Activated naive CD8-positive, alpha-beta T cell treated with anti-CD3 and anti-CD28 coated beads, Interleukin-2, amount 50 U/mL, for 16 hours (primary cell): ENCODE data around the gene SOX1.

ENCODE experiments used
- DNase-seq: peaks from one replicate; pipeline ENCODE4 v3.0.0-alpha.2; 2020; ENCODE audit warnings: low read depth, low spot score

SOX1 gene

DNA sequence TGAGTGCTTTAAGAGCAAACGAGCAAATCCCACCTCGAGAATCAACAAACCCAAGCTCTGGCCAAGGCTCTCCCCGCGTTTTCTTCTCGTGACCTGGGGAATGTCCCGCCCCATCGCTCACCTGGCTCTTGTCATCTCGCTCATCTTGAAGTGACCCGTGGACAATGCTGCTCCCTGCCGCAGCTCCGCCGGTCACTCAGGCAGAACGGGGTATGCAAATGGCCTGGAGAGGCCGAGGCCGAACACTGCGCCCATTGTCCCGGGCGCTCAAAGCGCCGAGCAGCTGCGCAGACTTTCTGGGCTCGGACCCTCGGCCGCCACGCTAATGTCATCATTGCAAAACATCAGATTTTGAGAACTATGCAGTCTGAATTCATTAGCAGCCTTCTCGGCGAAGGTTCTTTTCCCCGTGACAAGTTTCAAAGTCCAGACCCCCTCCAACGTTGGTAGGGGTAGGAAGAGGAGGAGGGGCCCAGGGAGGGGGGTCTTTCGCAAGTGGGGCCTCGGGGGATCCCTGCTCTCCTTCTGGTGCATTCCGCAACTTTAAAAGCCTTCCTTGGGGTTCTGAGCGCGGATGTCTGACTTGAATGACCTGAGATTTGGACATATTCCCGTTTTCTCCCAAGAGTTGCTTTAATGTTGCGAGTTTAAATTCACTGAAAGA, 39.7 kb downstream of the SOX1 start:
- DNase-seq: no peak

DNA sequence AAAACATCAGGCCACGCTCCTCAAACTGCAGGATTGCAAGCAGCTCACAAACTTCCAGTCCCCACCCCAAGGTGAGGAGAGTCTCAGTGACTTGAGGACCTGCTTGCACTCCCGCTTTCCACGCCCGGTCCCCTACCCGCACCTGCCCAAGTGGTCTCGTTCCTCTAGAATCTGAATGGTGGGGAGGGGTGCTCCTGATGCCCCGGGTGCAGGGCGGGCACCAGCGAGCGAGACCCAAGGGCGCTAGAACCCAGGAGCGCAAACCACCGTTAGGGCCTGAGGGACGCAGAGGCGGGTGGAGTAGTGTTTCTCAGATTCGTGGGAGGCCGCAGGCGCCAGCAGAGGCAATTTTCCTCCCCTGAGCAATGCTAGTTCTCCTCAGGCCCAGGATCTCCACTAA, 40.3 kb downstream of the SOX1 start:
- DNase-seq: no peak

DNA sequence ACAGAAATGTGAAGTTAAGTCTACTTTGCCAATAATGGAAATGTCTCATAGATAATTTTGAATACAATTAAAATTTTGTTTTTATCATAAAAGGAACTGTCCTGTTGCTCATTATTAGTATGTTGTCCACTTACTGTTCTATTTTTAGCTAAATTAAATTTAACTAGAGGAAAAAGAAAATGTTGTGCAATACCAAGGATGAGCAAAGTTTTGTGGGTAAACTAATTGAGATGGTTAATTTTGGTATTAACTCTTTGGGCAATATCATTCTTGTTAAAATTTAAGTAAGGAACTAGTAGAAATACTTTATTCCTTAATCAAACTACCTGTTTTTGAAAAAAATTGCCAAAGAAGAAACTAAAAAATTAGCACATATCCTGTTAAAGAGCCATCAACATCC, 43.5 kb downstream of the SOX1 start:
- no peak for DNase-seq

DNA sequence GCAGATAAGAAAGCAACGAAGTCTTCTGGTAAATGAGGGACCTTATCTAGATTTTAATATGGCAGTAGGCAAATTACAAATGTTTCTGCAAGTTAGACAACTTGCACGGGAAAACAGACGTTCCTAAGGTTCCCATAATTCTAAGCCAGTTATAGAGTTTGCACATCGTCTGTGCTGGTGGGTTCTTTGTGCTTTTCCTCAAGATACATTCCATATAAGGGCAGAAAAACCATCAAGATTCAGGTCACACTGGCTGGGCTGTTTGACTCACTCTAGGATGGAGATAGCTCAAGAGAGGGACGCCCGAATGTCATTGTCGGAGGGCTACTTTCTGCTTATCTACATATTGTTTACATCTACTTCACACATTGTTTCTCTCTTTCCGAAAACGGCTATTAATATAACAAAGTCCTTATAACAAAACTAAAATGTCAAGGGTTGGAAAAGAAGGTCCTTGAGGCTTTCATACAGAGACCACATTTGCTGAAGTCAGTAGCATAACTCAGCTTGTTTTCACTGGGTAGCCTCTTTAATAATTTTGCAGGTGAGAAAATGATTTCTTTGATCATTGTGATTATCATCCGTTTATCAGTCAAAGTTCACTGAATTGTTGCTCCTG, 44.4 kb downstream of the SOX1 start:
- DNase-seq: no peak

DNA sequence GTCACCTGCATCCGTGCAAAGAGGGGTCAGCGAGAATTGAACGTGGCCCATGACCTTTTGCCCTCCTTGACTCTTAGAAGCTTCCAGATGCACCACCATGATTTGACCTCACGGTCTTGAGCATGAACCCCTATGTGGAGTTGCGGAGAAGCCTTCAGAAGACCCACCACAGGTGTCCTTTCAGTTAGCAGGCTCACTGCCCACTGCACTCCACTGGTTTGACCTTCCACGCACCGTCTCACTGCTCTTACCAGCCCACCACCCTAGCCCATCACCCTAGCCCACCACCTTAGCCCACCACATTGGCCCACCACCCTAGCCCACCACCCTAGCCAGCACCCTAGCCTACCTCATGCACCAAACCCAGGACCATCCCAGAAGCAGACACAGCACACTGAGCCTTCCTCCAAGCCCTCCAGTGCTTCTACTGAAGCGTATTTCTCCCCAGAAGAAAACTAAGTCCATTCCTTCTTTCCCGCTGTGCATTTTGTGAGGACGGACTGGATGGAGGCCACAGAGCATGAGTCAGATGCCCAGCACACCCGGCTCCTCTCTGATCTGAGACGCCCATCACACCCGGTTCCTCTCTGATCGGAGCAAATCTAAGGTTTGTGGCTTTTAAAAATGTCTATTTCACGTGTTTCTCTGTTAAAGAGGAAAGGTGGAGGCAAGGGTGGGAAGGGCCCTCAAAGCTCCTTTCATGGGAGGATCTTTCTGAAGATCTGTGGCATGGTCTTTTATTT, 45.8 kb downstream of the SOX1 start:
- DNase-seq: no peak

DNA sequence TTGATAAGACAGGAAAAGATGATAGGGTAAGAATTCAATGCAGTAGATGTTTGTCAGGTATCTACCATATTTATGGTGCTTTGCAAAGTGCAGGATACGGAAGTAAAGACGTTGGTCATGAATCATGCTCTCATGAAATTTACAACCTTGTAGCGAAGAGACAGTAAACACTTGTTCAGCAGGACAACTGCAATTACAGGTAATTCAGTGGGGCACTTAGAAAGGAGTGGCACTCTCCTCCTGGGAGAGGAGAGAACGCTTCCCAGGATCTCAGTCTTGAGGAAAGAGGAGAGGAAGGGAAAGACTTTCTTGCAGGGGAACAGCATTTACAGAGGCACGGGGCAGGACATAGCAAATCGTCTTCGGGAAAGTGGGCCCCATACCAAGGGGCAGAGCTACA, 46.4 kb downstream of the SOX1 start:
- no peak for DNase-seq

DNA sequence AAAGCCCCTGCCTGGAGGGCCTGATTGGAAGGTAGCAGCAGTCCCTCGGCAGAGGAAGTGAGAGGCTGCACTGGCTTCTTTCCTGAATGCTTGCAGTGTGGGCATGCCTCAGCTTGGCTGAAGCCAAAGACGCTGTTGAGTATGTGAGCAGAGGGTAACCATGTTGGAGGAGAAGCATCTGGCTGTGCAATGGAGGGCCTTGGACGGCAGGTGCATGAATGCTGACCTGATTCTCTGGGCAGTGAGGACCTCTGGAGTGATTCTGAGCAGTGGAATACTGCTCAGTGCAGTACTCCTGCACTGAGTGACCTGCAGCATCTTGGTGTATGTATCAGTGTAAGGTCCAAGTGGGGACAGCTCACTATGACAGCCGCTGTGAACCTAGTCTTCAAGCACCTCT, 46.9 kb downstream of the SOX1 start:
- no peak for DNase-seq

DNA sequence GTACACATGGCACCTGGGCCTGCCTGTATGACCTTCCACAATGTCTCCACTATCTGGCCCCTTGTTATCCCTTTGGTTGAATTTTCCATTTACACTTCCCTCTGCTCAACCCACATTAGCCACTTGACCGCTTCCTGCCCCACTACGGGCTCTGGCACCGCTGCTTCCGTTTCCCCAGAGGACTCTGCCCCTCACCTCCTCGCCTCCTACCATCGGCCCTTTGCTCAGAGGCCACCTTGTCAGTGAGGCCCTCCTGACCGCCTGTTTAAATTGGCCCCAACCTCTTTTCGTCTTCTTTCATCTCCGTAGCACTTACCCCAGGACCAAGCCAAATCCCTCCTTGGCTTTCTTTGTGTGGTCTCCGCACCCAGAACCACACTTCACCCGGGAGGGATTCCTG, 47.4 kb downstream of the SOX1 start:
- no peak for DNase-seq

DNA sequence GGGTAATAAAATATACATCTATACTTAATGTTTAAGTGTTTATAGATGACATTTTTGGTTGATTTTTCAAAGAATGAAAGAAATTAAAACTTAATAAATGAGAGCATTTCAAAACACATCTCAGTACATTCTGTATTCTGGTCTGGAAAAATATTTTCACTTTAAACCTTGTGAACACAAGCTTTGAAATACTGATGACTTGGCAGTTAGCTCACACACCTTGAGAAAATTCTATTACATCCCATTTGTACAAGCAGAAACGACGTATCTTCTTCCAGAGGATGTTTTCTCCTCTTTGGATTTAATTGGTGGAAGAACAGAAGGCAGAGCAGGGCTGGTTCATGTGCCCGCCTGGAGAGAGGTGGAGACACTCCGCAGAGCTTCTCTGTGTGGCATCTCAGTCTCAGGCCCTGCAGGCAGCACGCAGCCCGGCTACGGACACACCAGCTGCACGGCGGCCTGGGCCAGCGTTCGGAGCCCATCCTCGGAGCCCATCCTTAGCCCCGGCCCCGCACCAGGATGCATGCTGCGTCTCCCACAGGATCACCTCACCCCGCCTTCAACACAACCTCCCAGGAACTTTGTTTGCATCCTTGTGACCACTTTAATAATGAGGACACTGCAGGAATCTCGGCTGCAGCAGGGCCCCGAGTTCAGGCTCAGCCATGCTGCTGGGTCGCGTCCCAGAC, 48.6 kb downstream of the SOX1 start:
- no peak for DNase-seq

DNA sequence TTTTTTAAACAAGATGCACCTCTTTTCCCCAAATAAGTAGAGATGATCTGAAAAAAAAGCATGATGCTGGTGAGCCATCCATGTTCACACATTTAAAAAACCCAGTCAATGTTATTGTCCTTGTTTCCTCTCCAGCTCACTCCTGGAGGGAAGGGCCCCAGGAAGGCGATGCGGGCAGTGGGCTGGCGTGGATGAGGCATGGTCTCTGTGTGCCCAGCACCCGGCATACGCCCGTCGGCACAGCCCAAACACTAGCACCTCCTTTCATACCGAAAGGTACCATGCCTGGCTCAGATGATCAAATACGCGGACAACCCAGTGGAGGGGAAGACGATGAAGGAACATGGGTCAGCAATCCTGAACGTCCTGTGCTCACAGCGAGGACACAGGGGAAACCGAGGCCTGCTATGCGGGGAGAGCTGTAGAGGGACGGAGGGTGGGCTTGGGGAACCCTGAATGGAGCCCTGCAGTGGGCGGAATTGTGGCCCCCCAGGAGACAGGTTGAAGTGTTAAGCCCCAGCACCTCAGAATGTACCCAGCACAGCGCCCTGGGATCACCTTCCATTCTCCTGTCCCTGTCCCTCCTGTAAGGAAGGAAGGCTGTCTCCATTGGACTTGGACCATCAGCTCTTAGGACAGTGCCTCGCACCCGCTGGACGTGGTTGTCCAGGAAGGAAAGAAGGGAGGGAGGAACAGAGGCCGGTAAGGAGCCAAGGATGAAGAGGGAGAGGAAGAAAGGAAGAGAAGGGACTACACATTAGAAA, 49.4 kb downstream of the SOX1 start:
- no peak for DNase-seq

DNA sequence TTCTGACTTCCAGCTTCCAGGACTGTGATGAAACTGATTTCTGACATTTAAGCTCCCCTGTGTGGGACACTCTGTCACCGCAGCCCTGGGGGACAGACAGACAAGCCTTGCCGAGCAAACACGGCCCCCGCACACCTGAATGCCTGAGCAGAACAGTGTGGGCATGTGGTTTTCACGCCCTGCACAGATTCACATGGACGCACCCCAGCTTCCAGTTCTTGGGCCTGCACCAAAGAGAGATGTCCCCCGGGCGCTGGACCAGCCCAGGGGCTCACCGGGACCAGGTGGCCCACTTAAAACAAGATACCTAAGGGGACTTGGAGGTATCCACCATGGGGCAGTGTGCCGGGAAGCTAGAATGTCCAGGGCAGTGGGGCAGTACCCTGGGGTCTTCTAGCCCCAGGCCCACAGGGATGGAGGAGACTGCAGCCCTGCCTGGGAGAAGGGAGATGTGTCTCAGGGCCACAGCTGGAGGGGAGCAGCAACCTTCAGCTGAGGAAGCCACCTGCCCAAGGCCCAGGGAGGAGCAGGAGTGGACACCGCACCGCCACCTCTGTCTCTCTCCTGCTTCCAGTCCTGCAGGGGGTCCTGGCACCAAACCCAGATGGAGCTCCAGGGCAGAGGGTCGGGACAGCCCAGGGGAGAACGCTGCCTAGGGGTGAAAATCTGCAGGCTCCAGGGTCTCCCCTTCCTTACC, 50.5 kb downstream of the SOX1 start:
- no peak for DNase-seq

DNA sequence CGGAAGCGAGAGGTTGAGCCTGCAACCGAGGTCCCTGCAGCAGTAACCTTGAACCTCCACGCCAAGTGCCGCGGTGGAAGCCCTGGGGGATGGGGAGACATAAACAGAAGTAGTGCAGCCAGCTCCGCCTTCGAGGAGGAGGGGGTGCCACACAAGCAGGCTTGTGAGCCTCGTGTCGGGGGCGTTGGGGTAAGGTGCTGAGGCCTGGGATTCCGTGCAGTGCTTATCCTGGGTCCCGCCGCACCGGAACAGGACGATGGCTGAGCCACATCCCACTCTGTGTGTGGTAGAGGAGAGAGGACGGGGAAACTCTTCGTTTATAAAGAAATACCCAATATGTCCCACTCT, 51.0 kb downstream of the SOX1 start:
- DNase-seq: no peak

DNA sequence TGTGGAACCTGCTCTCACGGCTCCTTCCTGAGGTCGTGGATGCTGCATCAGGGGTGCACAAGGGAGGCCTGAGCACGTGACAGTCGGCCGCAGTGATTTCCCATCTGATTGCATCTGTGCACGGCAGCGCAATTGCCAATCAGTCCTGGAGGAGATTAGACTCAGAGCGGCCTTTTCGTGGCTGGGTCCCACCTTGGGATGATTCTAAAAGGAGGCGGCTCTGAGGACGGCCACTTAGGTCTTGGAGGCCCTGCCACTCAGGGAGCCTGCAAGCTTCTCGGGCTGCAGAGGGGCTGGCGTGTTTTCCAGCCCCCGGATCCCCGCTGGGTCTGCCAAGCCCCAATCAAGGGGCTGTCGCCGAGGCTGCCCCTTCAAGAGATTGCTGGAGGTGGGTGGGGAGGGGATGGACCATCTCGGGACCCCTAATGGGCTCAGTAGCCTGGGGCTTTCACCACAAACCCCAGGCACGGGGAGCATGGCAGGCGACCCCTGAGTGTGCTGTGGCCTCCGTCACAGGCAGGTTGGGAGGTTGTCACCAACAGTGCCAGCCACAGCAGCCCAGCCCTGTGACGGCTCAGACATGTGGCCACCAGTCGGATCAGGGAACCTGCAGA, 51.6 kb downstream of the SOX1 start:
- no peak for DNase-seq

DNA sequence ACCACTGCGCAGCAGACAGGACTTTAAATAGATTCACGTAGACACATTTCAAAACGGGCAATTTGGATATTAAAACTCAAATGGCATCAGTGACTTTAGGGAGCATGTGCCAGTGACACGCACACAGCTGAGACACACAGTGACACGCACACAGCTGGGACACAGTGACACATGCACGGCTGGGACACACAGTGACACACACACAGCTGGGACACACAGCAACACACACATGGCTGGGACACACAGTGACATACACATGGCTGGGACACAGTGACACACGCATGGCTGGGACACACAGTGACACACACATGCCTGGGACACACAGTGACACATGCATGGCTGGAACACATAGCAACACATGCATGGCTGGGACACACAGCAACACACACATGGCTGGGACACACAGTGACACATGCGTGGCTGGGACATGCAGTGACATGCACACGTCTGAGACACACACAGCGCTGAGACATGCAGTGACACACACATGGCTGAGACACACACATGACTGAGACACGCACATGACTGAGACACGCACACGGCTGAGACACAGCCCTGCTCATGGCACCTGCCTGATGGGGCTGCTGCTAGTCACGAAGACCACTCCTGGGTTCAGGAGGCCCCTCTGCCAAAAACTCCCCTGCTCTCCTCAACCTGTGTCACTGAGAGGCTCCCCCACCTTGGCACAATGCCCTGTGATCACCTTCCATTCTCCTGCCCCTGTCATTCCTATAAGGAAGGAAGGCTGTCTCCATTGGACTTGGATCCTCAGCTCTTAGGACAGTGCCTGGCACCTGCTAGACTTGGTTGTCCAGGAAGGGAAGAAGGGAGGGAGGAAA, 52.5 kb downstream of the SOX1 start:
- no peak for DNase-seq

DNA sequence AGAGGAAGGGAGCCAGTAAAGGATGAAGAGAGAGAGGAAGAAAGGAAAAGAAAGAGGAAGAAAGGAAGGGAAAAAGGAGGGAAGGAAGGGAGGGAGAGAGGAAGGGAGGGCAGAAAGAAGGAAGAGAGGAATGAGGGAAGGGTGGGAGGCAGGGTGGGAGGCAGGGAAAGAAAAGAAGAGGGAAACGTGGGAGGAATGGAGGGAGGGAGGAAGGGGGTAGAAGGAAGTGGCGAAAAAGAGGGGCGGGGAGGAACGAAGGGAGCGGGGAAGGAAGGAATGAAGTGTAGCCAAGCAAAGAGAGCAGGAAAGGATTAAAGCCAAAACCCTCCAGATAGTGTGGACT, 53.1 kb downstream of the SOX1 start:
- DNase-seq: no peak
